Liver (tissue), 9 donors: ENCODE results near the gene ZBED3. TPM values are rescaled to one million over a fixed set of nuclear protein-coding genes. Genes with fewer than 3 reads are reported as not detected.

Source experiments
- DNase-seq: peaks from one replicate; pipeline ENCODE4 v3.0.0-alpha.2; 2017; ENCODE audit warnings: low spot score
- H3K27ac ChIP-seq, 2 donors: one replicate each; pipeline ENCODE4 v1.7.0; 2013; ENCODE audit warnings: inconsistent platforms in 2 of 2, low read length in 2 of 2, control low read depth in 1 of 2, low read depth in 1 of 2, mild to moderate bottlenecking in 1 of 2
- H3K27me3 ChIP-seq, 4 donors: one replicate each; pipeline versions ENCODE4 v1.6.1 to v1.7.0; 2013; ENCODE audit warnings: low read length in 3 of 4, inconsistent platforms in 1 of 4, mild to moderate bottlenecking in 1 of 4, moderate library complexity in 1 of 4; ENCODE audit not compliant: control insufficient read depth in 4 of 4, insufficient read depth in 4 of 4
- H3K36me3 ChIP-seq, 4 donors: one replicate each; pipeline versions ENCODE4 v1.6.1 to v1.7.0; 2013; ENCODE audit warnings: low read length in 3 of 4, mild to moderate bottlenecking in 3 of 4, low read depth in 1 of 4, moderate library complexity in 1 of 4; ENCODE audit not compliant: control insufficient read depth in 4 of 4, insufficient read depth in 3 of 4
- H3K4me1 ChIP-seq, 4 donors: one replicate each; pipeline versions ENCODE4 v1.6.1 to v1.7.0; 2013; ENCODE audit warnings: low read length in 3 of 4, mild to moderate bottlenecking in 3 of 4, moderate library complexity in 1 of 4; ENCODE audit not compliant: control insufficient read depth in 4 of 4, insufficient read depth in 4 of 4
- H3K4me3 ChIP-seq, 3 donors: one replicate each; pipeline versions ENCODE4 v1.6.1 to v1.7.0; 2013; ENCODE audit warnings: low read length in 3 of 3, control low read depth in 1 of 3, low read depth in 1 of 3, mild to moderate bottlenecking in 1 of 3
- H3K9ac ChIP-seq, 2 donors: one replicate each; pipeline ENCODE4 v1.7.0; 2013; ENCODE audit warnings: low read length in 2 of 2, mild to moderate bottlenecking in 2 of 2, moderate library complexity in 2 of 2, control low read depth in 1 of 2, low read depth in 1 of 2
- H3K9me3 ChIP-seq, 4 donors: one replicate each; pipeline versions ENCODE4 v1.6.1 to v1.7.0; 2013; ENCODE audit warnings: low read length in 3 of 4; ENCODE audit not compliant: control insufficient read depth in 4 of 4
- EGR1 ChIP-seq, 2 donors: IDR thresholded peaks; 2 replicates each; pipeline ENCODE4 v1.6.1; 2016 to 2018; ENCODE audit warnings: antibody characterized with exemption in 2 of 2, low read depth in 2 of 2
- FOXA1 ChIP-seq: IDR thresholded peaks from 2 replicates; pipeline ENCODE4 v1.6.1; 2016; ENCODE audit warnings: antibody characterized with exemption
- GABPA ChIP-seq, 2 donors: IDR thresholded peaks in 1 of 2; conservative IDR thresholded peaks in 1 of 2; 2 replicates each; pipeline ENCODE4 v1.6.1; 2016; ENCODE audit warnings: antibody characterized with exemption in 2 of 2, mild to moderate bottlenecking in 1 of 2, moderate library complexity in 1 of 2
- HNF4G ChIP-seq: IDR thresholded peaks from 2 replicates; pipeline ENCODE4 v1.6.1; 2016; ENCODE audit warnings: antibody characterized with exemption
- JUND ChIP-seq, 2 donors: IDR thresholded peaks; 2 replicates each; pipeline ENCODE4 v1.6.1; 2016; ENCODE audit warnings: antibody characterized with exemption in 2 of 2
- NR2F2 ChIP-seq: IDR thresholded peaks from 2 replicates; pipeline ENCODE4 v1.6.1; 2016; ENCODE audit warnings: antibody characterized with exemption
- RAD21 ChIP-seq, 2 donors: IDR thresholded peaks; 2 replicates each; pipeline ENCODE4 v1.6.1; 2016; ENCODE audit warnings: antibody characterized with exemption in 2 of 2, mild to moderate bottlenecking in 2 of 2
- RXRA ChIP-seq, 2 donors: IDR thresholded peaks; 2 replicates each; pipeline ENCODE4 v1.6.1; 2017 to 2018; ENCODE audit warnings: antibody characterized with exemption in 2 of 2, mild to moderate bottlenecking in 1 of 2
- SP1 ChIP-seq: IDR thresholded peaks from 2 replicates; pipeline ENCODE4 v1.6.1; 2018; ENCODE audit warnings: antibody characterized with exemption, mild to moderate bottlenecking
- TAF1 ChIP-seq: conservative IDR thresholded peaks from 2 replicates; pipeline ENCODE4 v1.6.1; 2016; ENCODE audit warnings: antibody characterized with exemption, mild to moderate bottlenecking
- YY1 ChIP-seq: IDR thresholded peaks from 2 replicates; pipeline ENCODE4 v1.6.1; 2016; ENCODE audit warnings: antibody characterized with exemption, mild to moderate bottlenecking
- WGBS: extraction: QIAGEN DNeasy Blood & Tissue Kit; methylation state at CpG from one replicate; pipeline ENCODE4 v1.1.7; 2013; 5-methylcytosine and 5-hydroxymethylcytosine counted together
- polyA plus RNA-seq, 2 donors: library from polyadenylated mRNA; stranded (reverse) in 1 of 2; unstranded in 1 of 2; fragments of 200-250 nt in 1 of 2; fragments of >200 nt in 1 of 2; fragmentation: Nextera tagmentation in 1 of 2; extraction: Ambion mirVana in 1 of 2; gene quantifications; one replicate each; pipeline versions ENCODE4 v1.2.1 to v1.2.3, GENCODE V29; 2013 to 2015
- total RNA-seq, 2 donors: library from RNA; depleted of rRNA; stranded (reverse); fragments of >200 nt; gene quantifications; one replicate each; pipeline ENCODE4 v1.2.3, GENCODE V29; 2014
- TF ChIP-seq, protein P1 (sequence below): IDR thresholded peaks from 2 replicates; pipeline ENCODE4 v1.6.1; 2016; ENCODE audit warnings: antibody characterized with exemption
- TF ChIP-seq, protein P2 (sequence below): IDR thresholded peaks from 2 replicates; pipeline ENCODE4 v1.6.1; 2016; ENCODE audit warnings: antibody characterized with exemption, mild to moderate bottlenecking
- TF ChIP-seq, protein P3 (sequence below): IDR thresholded peaks from 2 replicates; pipeline ENCODE4 v1.6.1; 2016; ENCODE audit warnings: antibody characterized with exemption
- TF ChIP-seq, protein P4 (sequence below): IDR thresholded peaks from 2 replicates; pipeline ENCODE4 v1.6.1; 2016; ENCODE audit warnings: antibody characterized with exemption
- TF ChIP-seq, protein P5 (sequence below): fragments of 150-350 bp; IDR thresholded peaks from 2 replicates; pipeline ENCODE4 v1.5.1; 2017; ENCODE audit warnings: improper control_type of control experiment, low read depth, low read length; ENCODE audit not compliant: missing input control
- donor health status: healthy.
- donor health status: healthy.
- donor health status: healthy.
- donor health status: healthy.
- donor health status: healthy.

ZBED3 gene
- total and polyA plus RNA-seq, 4 donors: 2.1 to 5.2 (median 4.0) TPM

DNA sequence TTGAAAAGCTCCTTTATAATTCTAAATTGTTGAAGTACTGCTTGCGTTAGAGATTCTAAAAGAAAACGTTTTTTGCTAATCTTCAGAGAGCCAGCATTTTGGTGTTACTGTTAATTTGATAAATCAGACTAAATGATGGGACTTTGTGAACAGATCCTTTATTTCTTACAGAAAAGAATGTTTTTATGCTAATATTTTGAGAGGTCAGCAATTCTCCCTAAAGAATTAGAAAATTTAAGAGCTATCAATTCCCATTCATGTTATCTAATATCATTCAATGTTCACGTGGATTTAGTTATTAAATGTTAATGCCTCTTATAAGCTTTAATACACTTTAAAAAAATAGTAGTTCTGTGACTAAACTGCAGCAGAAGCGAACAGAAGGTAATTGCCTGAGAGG lies 54.5 kb downstream of the ZBED3 start:
- H3K4me3 ChIP-seq: no peak overlapping the region
- H3K9ac ChIP-seq: no peak overlapping the region
- DNase-seq: no peak
- H3K27me3 ChIP-seq: no peaks in the 10 kb centered on the region
- H3K36me3 ChIP-seq: peaks cover 0 to 22% (median 20%) of the 10 kb centered on the region in 4 donors
- H3K27ac ChIP-seq: no peak overlapping the region
- H3K4me1 ChIP-seq: peaks cover 7 to 28% (median 15%) of the 10 kb centered on the region in 4 donors
- TF ChIP-seq, protein P1, sequence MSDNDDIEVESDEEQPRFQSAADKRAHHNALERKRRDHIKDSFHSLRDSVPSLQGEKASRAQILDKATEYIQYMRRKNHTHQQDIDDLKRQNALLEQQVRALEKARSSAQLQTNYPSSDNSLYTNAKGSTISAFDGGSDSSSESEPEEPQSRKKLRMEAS: no peak
- no peak for TF ChIP-seq GABPA (IDR thresholded peaks at IDR 0.05 in 1 of 2, conservative IDR thresholded peaks at IDR 0.05 in 1 of 2)
- no peak for TF ChIP-seq HNF4G
- no peak for TF ChIP-seq TAF1
- no peak for TF ChIP-seq NR2F2
- TF ChIP-seq YY1: no peak
- TF ChIP-seq EGR1 (IDR thresholded peaks at IDR 0.05; ENCODE audit: low read depth in 2 of 2): no peak
- TF ChIP-seq RXRA (IDR thresholded peaks at IDR 0.05): no peak
- TF ChIP-seq FOXA1: no peak
- no peak for TF ChIP-seq RAD21 (IDR thresholded peaks at IDR 0.05)
- TF ChIP-seq SP1: no peak
- TF ChIP-seq, protein P2, sequence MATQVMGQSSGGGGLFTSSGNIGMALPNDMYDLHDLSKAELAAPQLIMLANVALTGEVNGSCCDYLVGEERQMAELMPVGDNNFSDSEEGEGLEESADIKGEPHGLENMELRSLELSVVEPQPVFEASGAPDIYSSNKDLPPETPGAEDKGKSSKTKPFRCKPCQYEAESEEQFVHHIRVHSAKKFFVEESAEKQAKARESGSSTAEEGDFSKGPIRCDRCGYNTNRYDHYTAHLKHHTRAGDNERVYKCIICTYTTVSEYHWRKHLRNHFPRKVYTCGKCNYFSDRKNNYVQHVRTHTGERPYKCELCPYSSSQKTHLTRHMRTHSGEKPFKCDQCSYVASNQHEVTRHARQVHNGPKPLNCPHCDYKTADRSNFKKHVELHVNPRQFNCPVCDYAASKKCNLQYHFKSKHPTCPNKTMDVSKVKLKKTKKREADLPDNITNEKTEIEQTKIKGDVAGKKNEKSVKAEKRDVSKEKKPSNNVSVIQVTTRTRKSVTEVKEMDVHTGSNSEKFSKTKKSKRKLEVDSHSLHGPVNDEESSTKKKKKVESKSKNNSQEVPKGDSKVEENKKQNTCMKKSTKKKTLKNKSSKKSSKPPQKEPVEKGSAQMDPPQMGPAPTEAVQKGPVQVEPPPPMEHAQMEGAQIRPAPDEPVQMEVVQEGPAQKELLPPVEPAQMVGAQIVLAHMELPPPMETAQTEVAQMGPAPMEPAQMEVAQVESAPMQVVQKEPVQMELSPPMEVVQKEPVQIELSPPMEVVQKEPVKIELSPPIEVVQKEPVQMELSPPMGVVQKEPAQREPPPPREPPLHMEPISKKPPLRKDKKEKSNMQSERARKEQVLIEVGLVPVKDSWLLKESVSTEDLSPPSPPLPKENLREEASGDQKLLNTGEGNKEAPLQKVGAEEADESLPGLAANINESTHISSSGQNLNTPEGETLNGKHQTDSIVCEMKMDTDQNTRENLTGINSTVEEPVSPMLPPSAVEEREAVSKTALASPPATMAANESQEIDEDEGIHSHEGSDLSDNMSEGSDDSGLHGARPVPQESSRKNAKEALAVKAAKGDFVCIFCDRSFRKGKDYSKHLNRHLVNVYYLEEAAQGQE: no peak
- TF ChIP-seq, protein P3, sequence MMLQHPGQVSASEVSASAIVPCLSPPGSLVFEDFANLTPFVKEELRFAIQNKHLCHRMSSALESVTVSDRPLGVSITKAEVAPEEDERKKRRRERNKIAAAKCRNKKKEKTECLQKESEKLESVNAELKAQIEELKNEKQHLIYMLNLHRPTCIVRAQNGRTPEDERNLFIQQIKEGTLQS: no peak
- TF ChIP-seq JUND (IDR thresholded peaks at IDR 0.05): no peak
- TF ChIP-seq, protein P4, sequence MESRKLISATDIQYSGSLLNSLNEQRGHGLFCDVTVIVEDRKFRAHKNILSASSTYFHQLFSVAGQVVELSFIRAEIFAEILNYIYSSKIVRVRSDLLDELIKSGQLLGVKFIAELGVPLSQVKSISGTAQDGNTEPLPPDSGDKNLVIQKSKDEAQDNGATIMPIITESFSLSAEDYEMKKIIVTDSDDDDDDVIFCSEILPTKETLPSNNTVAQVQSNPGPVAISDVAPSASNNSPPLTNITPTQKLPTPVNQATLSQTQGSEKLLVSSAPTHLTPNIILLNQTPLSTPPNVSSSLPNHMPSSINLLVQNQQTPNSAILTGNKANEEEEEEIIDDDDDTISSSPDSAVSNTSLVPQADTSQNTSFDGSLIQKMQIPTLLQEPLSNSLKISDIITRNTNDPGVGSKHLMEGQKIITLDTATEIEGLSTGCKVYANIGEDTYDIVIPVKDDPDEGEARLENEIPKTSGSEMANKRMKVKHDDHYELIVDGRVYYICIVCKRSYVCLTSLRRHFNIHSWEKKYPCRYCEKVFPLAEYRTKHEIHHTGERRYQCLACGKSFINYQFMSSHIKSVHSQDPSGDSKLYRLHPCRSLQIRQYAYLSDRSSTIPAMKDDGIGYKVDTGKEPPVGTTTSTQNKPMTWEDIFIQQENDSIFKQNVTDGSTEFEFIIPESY: no peak
- H3K9me3 ChIP-seq: no peaks in the 10 kb centered on the region
- 88% methylated on average over 4 of the region's 4 CpGs for WGBS

DNA sequence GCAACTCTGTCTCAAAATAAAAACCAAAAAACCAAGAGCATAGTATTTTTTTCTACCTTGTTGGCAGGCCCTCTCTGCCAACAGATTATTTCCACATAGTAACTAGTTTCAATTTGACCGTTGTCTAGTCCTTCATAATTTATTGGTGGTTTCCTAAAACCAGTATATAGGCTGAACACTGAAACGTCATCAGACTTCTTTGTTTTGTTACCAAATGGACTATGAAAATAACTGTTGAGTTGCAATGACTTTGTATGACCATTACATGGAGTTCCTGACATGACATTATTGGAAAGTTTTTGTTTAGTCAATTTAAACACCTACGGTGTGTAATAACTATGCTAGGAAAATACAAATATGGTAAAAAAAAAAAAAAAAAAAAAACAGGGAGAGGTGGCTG lies 55.2 kb downstream of the ZBED3 start:
- WGBS: 77% methylated on average over 3 of the region's 3 CpGs
- Histone ChIP-seq H3K9ac (no peak overlapping the region), H3K27me3 (no peaks in the 10 kb centered on the region), H3K36me3 (peaks cover 0 to 16% (median 14%) of the 10 kb centered on the region in 4 donors), H3K4me3 (no peak overlapping the region), H3K4me1 (peaks cover 7 to 28% (median 15%) of the 10 kb centered on the region in 4 donors), H3K27ac (no peak overlapping the region), H3K9me3 (no peaks in the 10 kb centered on the region)
- no peak for DNase-seq
- TF ChIP-seq RAD21 (IDR thresholded peaks at IDR 0.05) (no peak), SP1 (no peak), YY1 (no peak), GABPA (IDR thresholded peaks at IDR 0.05 in 1 of 2, conservative IDR thresholded peaks at IDR 0.05 in 1 of 2) (no peak), FOXA1 (no peak), TAF1 (no peak), JUND (IDR thresholded peaks at IDR 0.05) (no peak), HNF4G (no peak)
- TF ChIP-seq, protein P4: no peak
- TF ChIP-seq, protein P1: no peak
- TF ChIP-seq, protein P3: no peak
- TF ChIP-seq, protein P5, sequence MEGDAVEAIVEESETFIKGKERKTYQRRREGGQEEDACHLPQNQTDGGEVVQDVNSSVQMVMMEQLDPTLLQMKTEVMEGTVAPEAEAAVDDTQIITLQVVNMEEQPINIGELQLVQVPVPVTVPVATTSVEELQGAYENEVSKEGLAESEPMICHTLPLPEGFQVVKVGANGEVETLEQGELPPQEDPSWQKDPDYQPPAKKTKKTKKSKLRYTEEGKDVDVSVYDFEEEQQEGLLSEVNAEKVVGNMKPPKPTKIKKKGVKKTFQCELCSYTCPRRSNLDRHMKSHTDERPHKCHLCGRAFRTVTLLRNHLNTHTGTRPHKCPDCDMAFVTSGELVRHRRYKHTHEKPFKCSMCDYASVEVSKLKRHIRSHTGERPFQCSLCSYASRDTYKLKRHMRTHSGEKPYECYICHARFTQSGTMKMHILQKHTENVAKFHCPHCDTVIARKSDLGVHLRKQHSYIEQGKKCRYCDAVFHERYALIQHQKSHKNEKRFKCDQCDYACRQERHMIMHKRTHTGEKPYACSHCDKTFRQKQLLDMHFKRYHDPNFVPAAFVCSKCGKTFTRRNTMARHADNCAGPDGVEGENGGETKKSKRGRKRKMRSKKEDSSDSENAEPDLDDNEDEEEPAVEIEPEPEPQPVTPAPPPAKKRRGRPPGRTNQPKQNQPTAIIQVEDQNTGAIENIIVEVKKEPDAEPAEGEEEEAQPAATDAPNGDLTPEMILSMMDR: no peak
- TF ChIP-seq, protein P2: no peak
